Mammary epithelial cell (primary cell): ENCODE data around the gene HUNK.

Source experiments
- CTCF ChIP-seq, 2 donors: IDR thresholded peaks in 1 of 2; conservative IDR thresholded peaks in 1 of 2; 2 replicates each; pipeline ENCODE4 v1.5.1; 2011 to 2012; ENCODE audit warnings: inconsistent platforms in 2 of 2, low read length in 2 of 2, mild to moderate bottlenecking in 2 of 2, control low read depth in 1 of 2, low read depth in 1 of 2; ENCODE audit not compliant: insufficient read depth in 1 of 2; ENCODE audit errors: extremely low read depth in 1 of 2
- EZH2 ChIP-seq: IDR thresholded peaks from 2 replicates; pipeline ENCODE4 v1.6.1; 2012; ENCODE audit warnings: low read length, inconsistent platforms, borderline replicate concordance

GRCh38 chr21:31874812-31875212 is 2.0 kb downstream of the HUNK start:
- TF ChIP-seq CTCF (conservative IDR thresholded peaks at IDR 0.05 in 1 of 2, IDR thresholded peaks at IDR 0.05 in 1 of 2; ENCODE audit: extremely low read depth in 1 of 2, insufficient read depth in 1 of 2, low read depth in 1 of 2, low read length in 2 of 2) (no peak), EZH2 (no peak)
